ENCODE data around the gene MYO18B. TPM values are rescaled to one million over a fixed set of nuclear protein-coding genes. Genes with fewer than 3 reads are reported as not detected.

MYO18B gene
- total and polyA plus RNA-seq, 2 donors (not counting 1 experiment from before 2014, with no cell fraction given), result 0.15 TPM; not detected in 1

- intact Hi-C loops (cut with micrococcal nuclease), result no loop called here
- no peaks in the 10 kb centered on the region for H3K36me3 ChIP-seq (replicated peaks in 1 of 2; ENCODE audit: control extremely low read depth in 1 of 2, control insufficient read depth in 1 of 2, extremely low read depth in 1 of 2, insufficient read depth in 2 of 2, low read length in 1 of 2)
- peaks cover 19% of the 10 kb centered on the region for H3K27me3 Mint-ChIP-seq
- no peaks in the 10 kb centered on the region for H3K4me1 ChIP-seq (ENCODE audit: control insufficient read depth in 2 of 2, insufficient read depth in 2 of 2, low read length in 2 of 2)
- no peaks in the 10 kb centered on the region for H3K27me3 ChIP-seq (replicated peaks in 1 of 4; ENCODE audit: control extremely low read depth in 1 of 4, control insufficient read depth in 3 of 4, insufficient read depth in 4 of 4, low read length in 3 of 4)
- ChIA-PET POLR2A (no interaction called here), CTCF (no interaction called here)
- H3K4me2 ChIP-seq (replicated peaks; ENCODE audit: low read depth, low read length, poor library complexity, severe bottlenecking), result no peak overlapping the region
- TF ChIP-seq, protein P1, sequence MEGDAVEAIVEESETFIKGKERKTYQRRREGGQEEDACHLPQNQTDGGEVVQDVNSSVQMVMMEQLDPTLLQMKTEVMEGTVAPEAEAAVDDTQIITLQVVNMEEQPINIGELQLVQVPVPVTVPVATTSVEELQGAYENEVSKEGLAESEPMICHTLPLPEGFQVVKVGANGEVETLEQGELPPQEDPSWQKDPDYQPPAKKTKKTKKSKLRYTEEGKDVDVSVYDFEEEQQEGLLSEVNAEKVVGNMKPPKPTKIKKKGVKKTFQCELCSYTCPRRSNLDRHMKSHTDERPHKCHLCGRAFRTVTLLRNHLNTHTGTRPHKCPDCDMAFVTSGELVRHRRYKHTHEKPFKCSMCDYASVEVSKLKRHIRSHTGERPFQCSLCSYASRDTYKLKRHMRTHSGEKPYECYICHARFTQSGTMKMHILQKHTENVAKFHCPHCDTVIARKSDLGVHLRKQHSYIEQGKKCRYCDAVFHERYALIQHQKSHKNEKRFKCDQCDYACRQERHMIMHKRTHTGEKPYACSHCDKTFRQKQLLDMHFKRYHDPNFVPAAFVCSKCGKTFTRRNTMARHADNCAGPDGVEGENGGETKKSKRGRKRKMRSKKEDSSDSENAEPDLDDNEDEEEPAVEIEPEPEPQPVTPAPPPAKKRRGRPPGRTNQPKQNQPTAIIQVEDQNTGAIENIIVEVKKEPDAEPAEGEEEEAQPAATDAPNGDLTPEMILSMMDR (IDR thresholded peaks at IDR 0.05), result no peak
- TF ChIP-seq EZH2 (IDR thresholded peaks at IDR 0.05; ENCODE audit: borderline replicate concordance, insufficient read depth, low read depth, low read length, poor library complexity, severe bottlenecking), result no peak
- no peak overlapping the region for H3K27ac Mint-ChIP-seq
- H4K20me1 ChIP-seq (ENCODE audit: control insufficient read depth, insufficient read depth, low read length, poor library complexity, severe bottlenecking), result no peaks in the 10 kb centered on the region
- ATAC-seq (ENCODE audit: low read depth) (no peak), DNase-seq (no peak)
- WGBS (ENCODE audit: insufficient coverage), result 68% methylated on average over 2 of the region's 2 CpGs
- H3K4me3 ChIP-seq (ENCODE audit: control extremely low read depth in 1 of 5, extremely low read depth in 1 of 5, insufficient read depth in 1 of 5, low read depth in 2 of 5, low read length in 4 of 5), result no peak overlapping the region
- H3K79me2 ChIP-seq (ENCODE audit: control insufficient read depth, insufficient read depth, low read length), result no peaks in the 10 kb centered on the region
- H3K9me3 ChIP-seq (ENCODE audit: control extremely low read depth in 1 of 3, control insufficient read depth in 2 of 3, insufficient read depth in 1 of 3, low read length in 2 of 3), result no peaks in the 10 kb centered on the region
- no peaks in the 10 kb centered on the region for H3K9me3 Mint-ChIP-seq (ENCODE audit: insufficient read depth)
- no peak overlapping the region for H3K4me3 Mint-ChIP-seq
- no peak overlapping the region for H3K9ac ChIP-seq (ENCODE audit: low read length)
- H3K27ac ChIP-seq (ENCODE audit: low read length in 2 of 2), result no peak overlapping the region
- no peaks in the 10 kb centered on the region for H3K4me1 Mint-ChIP-seq
- no peak overlapping the region for H2AFZ ChIP-seq (ENCODE audit: insufficient read depth, low read depth, low read length, poor library complexity, severe bottlenecking)
These were observed 111.1 kb downstream of the MYO18B start for GRCh38 chr22:25853078-25853477.

DNA sequence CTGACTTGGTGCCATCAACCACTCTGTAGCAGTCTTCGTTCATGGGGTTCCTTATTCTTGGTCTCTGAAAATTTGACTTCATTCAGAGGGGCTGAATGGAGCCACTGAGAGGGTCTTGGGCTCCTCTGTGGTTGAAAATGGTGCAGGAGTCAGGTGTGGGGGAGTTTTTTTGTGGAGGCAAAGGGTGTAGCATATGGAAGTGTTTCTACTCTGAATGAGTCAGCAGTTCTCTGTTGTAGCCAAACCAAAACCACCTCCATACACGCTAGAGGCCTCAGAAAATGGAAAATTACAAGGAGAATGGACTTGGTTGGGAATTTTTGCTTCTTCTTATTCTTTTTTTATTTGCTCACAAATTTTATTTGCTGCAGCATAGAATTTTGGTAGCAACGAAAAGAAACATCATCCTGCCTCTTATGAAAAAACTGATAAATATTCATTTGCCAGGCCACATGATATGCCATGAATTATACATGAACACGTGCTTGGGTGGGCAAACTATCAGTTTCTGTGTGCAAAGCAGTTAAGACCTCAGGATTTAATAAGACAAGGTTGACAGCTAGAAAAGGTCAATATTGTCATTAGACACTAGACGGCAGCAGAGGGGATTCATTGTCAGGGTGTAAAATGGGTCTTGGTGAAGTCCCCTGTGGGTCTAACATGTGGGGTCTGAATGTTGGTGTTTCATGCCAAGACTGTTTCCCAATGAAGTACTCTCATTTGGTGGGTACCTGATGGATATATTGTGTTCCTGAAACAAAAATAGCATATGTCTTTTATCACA, 111.7 kb downstream of the MYO18B start:
- Histone ChIP-seq H3K27me3 (replicated peaks in 1 of 4; ENCODE audit: control extremely low read depth in 1 of 4, control insufficient read depth in 3 of 4, insufficient read depth in 4 of 4, low read length in 3 of 4) (no peaks in the 10 kb centered on the region), H3K4me1 (ENCODE audit: control insufficient read depth in 2 of 2, insufficient read depth in 2 of 2, low read length in 2 of 2) (no peaks in the 10 kb centered on the region), H2AFZ (ENCODE audit: insufficient read depth, low read depth, low read length, poor library complexity, severe bottlenecking) (no peak overlapping the region), H3K36me3 (replicated peaks in 1 of 2; ENCODE audit: control extremely low read depth in 1 of 2, control insufficient read depth in 1 of 2, extremely low read depth in 1 of 2, insufficient read depth in 2 of 2, low read length in 1 of 2) (no peaks in the 10 kb centered on the region), H3K4me2 (replicated peaks; ENCODE audit: low read depth, low read length, poor library complexity, severe bottlenecking) (no peak overlapping the region), H3K27ac (ENCODE audit: low read length in 2 of 2) (no peak overlapping the region), H3K4me3 (ENCODE audit: control extremely low read depth in 1 of 5, extremely low read depth in 1 of 5, insufficient read depth in 1 of 5, low read depth in 2 of 5, low read length in 4 of 5) (no peak overlapping the region), H3K9me3 (ENCODE audit: control extremely low read depth in 1 of 3, control insufficient read depth in 2 of 3, insufficient read depth in 1 of 3, low read length in 2 of 3) (no peaks in the 10 kb centered on the region), H4K20me1 (ENCODE audit: control insufficient read depth, insufficient read depth, low read length, poor library complexity, severe bottlenecking) (no peaks in the 10 kb centered on the region), H3K9ac (ENCODE audit: low read length) (no peak overlapping the region), H3K79me2 (ENCODE audit: control insufficient read depth, insufficient read depth, low read length) (no peaks in the 10 kb centered on the region)
- ChIA-PET CTCF (no interaction called here), POLR2A (no interaction called here)
- Mint-ChIP-seq H3K4me1 (no peaks in the 10 kb centered on the region), H3K27me3 (peaks cover 16% of the 10 kb centered on the region), H3K27ac (no peak overlapping the region), H3K4me3 (no peak overlapping the region), H3K9me3 (ENCODE audit: insufficient read depth) (no peaks in the 10 kb centered on the region)
- no peak for DNase-seq
- TF ChIP-seq, protein P1 (IDR thresholded peaks at IDR 0.05), result no peak
- no peak for TF ChIP-seq EZH2 (IDR thresholded peaks at IDR 0.05; ENCODE audit: borderline replicate concordance, insufficient read depth, low read depth, low read length, poor library complexity, severe bottlenecking)
- ATAC-seq (ENCODE audit: low read depth), result no peak
- WGBS (ENCODE audit: insufficient coverage), result 59% methylated on average over 3 of the region's 5 CpGs
- intact Hi-C loops (cut with micrococcal nuclease), result no loop called here
